Measurements from ENCODE around the gene TCF23. TPM values are rescaled to one million over a fixed set of nuclear protein-coding genes. Genes with fewer than 3 reads are reported as not detected.
"Not testable (repeated sequence)": the region's sequence is repeated elsewhere in the genome, so short reads cannot be mapped to it uniquely, and the experiment has no call there.

TCF23 gene
- total RNA-seq, 1 donor from 2014 or later: not detected

- peak; percentile 70 for DNase-seq (ENCODE audit: low read depth)
These were observed 36.7 kb downstream of the TCF23 start for GRCh38 chr2:27185331-27186026.

GRCh38 chr2:27186613-27187345 lies 38.0 kb downstream of the TCF23 start:
- DNase-seq (ENCODE audit: low read depth): peak; percentile 90

GRCh38 chr2:27189989-27190388 lies 41.2 kb downstream of the TCF23 start:
- no peak for DNase-seq (ENCODE audit: low read depth)

GRCh38 chr2:27191070-27191829 lies 42.4 kb downstream of the TCF23 start:
- DNase-seq (ENCODE audit: low read depth): peak; percentile 76

GRCh38 chr2:27194538-27195354 lies 45.9 kb downstream of the TCF23 start:
- DNase-seq (ENCODE audit: low read depth): no peak

GRCh38 chr2:27195799-27196198 lies 47.0 kb downstream of the TCF23 start:
- not testable (repeated sequence) for DNase-seq (ENCODE audit: low read depth)

- DNase-seq (ENCODE audit: low read depth): not testable (repeated sequence)
These were observed 49.3 kb downstream of the TCF23 start for GRCh38 chr2:27198068-27198467.

- no peak for DNase-seq (ENCODE audit: low read depth)
These were observed 49.8 kb downstream of the TCF23 start for GRCh38 chr2:27198627-27199026.

GRCh38 chr2:27199241-27199640 lies 50.4 kb downstream of the TCF23 start:
- no peak for DNase-seq (ENCODE audit: low read depth)

- DNase-seq (ENCODE audit: low read depth): no peak
These were observed 52.9 kb downstream of the TCF23 start for GRCh38 chr2:27201675-27202074.

GRCh38 chr2:27202854-27203253 lies 54.0 kb downstream of the TCF23 start:
- no peak for DNase-seq (ENCODE audit: low read depth)

- no peak for DNase-seq (ENCODE audit: low read depth)
These were observed 54.9 kb downstream of the TCF23 start for GRCh38 chr2:27203741-27204140.

GRCh38 chr2:27204566-27204965 lies 55.8 kb downstream of the TCF23 start:
- DNase-seq (ENCODE audit: low read depth): no peak

GRCh38 chr2:27205206-27205605 lies 56.4 kb downstream of the TCF23 start:
- DNase-seq (ENCODE audit: low read depth): no peak

GRCh38 chr2:27206346-27206745 lies 57.5 kb downstream of the TCF23 start:
- DNase-seq (ENCODE audit: low read depth): no peak

Other genes with a start within 250 kb of the TCF23 start
- gene MAPRE3, start 178.4 kb upstream of the TCF23 start, total RNA-seq: 59.8 and 68.3 TPM in 2 replicates
- 78.4 and 103 TPM in 2 replicates for gene TMEM214, start 116.0 kb upstream of the TCF23 start, total RNA-seq
- 17.8 and 25.9 TPM in 2 replicates for gene AGBL5, start 97.3 kb upstream of the TCF23 start, total RNA-seq
- 278 and 316 TPM in 2 replicates for gene OST4, start 77.3 kb upstream of the TCF23 start, total RNA-seq
- gene EMILIN1, start 70.4 kb upstream of the TCF23 start, total RNA-seq: 4.3 and 6.8 TPM in 2 replicates
- 0.21 and 0.24 TPM in 2 replicates for gene KHK, start 62.2 kb upstream of the TCF23 start, total RNA-seq
- 0.27 and 0.62 TPM in 2 replicates for gene CGREF1, start 29.9 kb upstream of the TCF23 start, total RNA-seq
- gene ABHD1, start 25.2 kb upstream of the TCF23 start, total RNA-seq: not detected in 2 replicates
- 80.0 and 90.0 TPM in 2 replicates for gene PREB, start 14.4 kb upstream of the TCF23 start, total RNA-seq
- gene PRR30, start 9.6 kb upstream of the TCF23 start, total RNA-seq: not detected in 2 replicates
- 188 and 203 TPM in 2 replicates for gene ATRAID, start 63.0 kb downstream of the TCF23 start, total RNA-seq
- gene SLC5A6, start 63.3 kb downstream of the TCF23 start, total RNA-seq: 31.2 and 36.2 TPM in 2 replicates
- 22.8 and 24.9 TPM in 2 replicates for gene CAD, start 68.4 kb downstream of the TCF23 start, total RNA-seq
- gene SLC30A3, start 114.0 kb downstream of the TCF23 start, total RNA-seq: 0.03 TPM in 1 of 2 replicates, not detected in the other
- not detected in 2 replicates for gene DNAJC5G, start 126.4 kb downstream of the TCF23 start, total RNA-seq
- 74.0 and 105 TPM in 2 replicates for gene TRIM54, start 133.4 kb downstream of the TCF23 start, total RNA-seq
- 2.4 and 6.6 TPM in 2 replicates for gene UCN, start 159.4 kb downstream of the TCF23 start, total RNA-seq
- gene MPV17, start 174.1 kb downstream of the TCF23 start, total RNA-seq: 108 TPM in 2 replicates
- gene GTF3C2, start 207.8 kb downstream of the TCF23 start, total RNA-seq: 45.8 and 46.9 TPM in 2 replicates
- 29.7 and 32.2 TPM in 2 replicates for gene EIF2B4, start 221.3 kb downstream of the TCF23 start, total RNA-seq
- gene SNX17, start 221.6 kb downstream of the TCF23 start, total RNA-seq: 155 and 159 TPM in 2 replicates
- gene ZNF513, start 231.7 kb downstream of the TCF23 start, total RNA-seq: 11.1 and 15.3 TPM in 2 replicates

Data from myocyte (in vitro differentiated cells).